SW480 (cell line): ENCODE results near the gene KIAA0753.

ENCODE experiments used
- DNase-seq: peaks from one replicate; pipeline ENCODE4 v3.0.0-alpha.2; 2016; ENCODE audit warnings: low spot score

The KIAA0753 gene

GRCh38 chr17:6569370-6570285, 70.9 kb downstream of the KIAA0753 start:
- no peak for DNase-seq

DNA sequence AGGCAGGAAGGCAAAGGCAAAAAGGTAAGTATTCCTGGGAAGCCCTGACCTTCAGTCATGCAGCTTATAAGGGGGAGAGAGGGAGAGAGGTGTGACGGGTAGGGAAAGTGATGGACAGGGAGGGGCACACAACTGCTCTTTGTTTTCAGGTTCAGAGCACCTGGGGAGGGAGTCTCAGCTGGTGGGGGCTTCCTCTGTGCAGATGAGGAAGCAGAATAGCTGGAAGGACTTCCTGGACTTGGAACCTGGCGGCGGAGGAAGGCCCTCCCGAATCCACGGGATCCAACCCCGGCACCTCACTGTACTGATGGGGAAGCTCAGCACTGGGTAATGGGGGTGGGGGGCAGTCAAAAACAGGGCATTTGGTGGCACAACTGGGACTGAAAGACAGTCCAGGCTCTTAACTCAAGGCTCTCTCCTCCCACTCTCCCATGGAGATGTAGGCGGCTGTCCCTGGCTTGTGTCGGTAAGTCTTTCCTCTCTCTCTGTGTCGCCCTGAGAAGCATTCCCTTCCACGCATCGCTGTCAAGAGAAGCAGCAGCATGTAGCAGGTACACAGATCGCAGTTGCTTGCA, 72.2 kb downstream of the KIAA0753 start:
- DNase-seq, result no peak

DNA sequence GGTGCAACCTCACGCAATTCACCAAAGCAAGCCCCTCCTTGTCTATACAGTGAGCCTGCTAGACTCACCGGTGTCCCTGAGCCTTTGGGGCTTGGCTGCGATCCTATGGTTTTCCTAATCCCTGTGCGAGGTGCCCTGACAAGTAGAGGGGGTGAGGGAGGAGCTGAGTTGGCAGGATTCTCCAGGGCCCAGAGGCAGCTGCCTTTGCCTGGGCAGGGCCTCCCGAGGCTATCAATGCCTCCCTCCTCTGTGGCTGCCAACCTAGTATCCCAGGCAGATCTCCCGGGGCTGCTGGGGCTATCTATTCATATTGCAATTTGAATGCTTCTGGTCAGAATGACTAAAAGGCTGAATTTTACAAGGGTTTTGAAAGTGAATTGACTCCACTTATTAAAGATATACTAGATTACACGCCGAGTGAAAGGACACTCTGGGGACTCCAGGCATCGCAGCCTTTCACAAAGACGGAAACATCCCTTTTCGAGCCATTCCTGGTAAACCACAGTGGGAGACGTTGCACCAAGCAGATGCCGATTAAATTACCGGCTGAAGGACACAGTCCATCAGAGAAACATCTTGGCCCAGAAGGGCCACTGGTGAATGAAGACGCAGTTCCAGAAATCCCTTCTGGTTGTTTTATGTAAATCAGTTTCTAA, 72.9 kb downstream of the KIAA0753 start:
- DNase-seq, result no peak

DNA sequence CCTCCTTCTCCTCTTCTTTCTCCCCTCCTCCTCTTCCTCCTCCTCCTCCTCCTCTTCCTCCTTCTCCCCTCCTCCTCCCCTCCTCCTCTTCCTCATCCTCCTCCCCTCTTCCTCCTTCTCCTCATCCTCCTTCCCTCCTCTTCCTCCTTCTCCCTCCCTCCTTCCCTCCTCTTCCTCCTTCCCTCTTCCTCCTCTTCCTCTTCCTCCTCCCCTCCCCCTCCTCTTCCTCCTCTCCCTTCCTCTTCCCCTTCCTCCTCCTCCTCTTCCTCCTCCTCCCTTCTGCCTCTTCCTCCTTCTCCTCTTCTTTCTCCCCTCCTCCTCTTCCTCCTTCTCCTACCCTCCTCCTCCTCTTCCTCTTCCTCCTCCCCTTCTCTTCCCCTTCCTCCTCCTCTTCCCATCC, 79.1 kb downstream of the KIAA0753 start:
- DNase-seq, result no peak

GRCh38 chr17:6560496-6560895, 80.0 kb downstream of the KIAA0753 start:
- no peak for DNase-seq

DNA sequence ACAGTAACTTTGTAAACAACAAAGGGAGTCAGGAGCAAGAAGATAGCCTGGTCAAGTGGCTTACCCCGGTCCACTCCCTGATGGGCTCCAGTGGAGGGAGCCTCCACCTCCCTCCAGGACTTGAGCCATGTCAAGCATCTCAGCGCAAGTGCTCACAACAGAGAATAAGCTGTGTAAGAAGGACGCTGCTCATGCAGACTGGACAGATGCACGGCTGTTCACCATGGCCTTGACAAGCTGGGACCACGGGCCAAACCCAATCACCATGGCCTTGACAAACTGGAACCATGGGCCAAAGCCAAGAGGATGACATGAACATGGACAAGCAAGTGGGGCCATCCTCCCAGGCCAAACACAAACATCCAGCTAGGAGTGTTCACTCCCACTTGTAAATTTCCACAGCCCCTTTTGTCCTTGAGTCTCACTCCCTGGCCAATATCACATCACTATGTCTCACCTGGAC, 80.7 kb downstream of the KIAA0753 start:
- DNase-seq, result no peak

DNA sequence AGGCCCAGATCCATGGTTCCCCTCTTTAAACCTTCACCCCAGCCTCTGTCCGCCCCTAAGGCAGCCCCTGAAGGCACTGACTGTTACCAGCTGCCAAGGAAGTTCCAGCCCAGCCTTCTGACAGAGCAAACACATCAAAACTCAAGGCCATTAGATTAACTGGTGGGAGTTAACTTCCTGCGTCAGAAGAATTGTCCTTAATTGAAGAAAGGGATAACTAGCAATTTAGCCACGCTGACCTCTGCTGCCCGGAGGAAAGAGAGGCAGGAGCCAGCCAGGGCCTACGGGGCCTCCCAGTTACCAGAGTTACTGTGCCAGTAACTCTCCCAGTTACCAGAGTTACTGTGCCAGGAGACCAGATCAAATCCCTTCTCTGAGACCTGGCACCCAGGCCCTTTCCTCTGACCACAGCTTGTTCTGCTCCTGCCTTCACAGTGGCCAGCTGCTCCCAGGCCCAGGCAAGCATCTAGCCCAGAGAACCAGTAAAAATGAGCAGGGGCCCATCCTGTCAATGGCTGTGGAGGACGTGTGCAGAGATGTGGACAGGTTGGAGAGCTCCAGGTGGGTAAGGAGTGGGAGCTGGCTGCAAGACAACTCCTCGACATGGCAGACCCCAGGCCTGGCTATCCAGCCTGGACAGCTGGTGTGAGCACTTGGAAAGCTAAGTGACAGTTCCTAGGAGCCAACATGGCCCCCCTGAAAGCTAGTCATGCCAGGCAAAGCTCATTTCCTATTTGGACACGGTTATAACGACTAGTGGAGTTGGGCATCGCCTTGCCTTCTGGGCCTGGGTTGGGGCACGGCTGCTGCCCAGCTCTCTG, 81.4 kb downstream of the KIAA0753 start:
- no peak for DNase-seq

- DNase-seq, result no peak
Observed at GRCh38 chr17:6558276-6558675, 82.2 kb downstream of the KIAA0753 start.

DNA sequence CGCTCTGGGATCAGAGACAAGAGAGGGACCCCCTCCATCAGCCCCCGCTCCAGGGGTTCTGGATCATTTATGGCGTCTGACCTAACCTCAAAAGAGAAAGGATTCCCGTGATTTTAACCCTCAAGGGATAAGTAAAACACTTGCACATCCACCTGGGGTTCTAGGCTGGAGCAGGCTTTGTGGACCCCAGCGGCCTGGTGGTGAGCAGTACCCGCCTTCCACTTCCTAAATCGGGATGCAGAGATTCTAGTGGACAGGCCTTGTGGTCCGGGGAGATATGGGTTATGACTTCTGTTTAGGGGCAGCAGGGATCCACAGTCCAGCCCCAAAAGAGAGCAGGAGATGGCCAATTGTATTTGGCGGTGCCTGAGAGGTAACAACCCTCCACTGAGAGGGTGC, 83.5 kb downstream of the KIAA0753 start:
- DNase-seq, result no peak

GRCh38 chr17:6556121-6557039, 84.1 kb downstream of the KIAA0753 start, which contains the start of gene PITPNM3:
Gene PITPNM3, minus strand, starts transcription at chr17:6556555. Its CDS starts 149 bp downstream, at chr17:6556406.
- DNase-seq, result no peak

DNA sequence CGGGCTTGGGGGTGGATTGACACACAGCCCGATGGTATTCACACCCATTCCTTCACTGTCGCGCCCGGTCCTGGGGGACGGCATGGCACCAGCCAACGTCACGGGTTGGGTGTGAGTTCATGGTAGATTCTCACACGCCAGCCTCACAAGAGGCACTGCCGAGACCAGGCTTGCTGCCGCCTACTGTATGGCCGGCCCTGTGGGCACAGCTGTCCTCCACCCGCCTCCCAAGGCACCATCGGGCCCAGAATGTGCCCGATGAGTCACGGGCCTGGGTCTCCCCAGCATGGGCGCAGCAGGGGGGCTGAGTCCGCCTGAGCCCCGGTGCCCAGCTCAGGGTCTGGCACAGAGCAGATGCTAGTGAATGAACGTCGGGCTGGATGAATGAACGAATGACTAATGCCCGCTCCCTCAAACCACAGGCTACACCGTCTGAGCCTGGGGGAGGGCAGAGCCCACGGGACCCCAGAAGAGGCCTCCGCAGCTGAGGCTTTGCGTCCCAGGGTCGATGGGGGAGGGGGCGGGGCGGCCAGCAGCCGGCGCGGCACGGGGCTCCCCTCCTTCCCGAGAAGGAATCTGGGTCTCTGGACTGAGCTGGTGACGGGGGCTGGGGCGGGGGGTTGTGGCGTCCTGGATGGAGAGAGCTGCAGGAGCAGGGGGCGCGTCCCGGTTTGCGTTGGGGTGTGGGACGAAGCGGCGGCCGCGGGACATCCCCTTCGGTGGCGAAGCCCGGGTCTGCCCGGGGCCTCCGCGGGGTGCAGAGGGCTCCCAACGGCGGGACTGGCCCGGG, 85.0 kb downstream of the KIAA0753 start:
- peak; percentile 55 for DNase-seq

DNA sequence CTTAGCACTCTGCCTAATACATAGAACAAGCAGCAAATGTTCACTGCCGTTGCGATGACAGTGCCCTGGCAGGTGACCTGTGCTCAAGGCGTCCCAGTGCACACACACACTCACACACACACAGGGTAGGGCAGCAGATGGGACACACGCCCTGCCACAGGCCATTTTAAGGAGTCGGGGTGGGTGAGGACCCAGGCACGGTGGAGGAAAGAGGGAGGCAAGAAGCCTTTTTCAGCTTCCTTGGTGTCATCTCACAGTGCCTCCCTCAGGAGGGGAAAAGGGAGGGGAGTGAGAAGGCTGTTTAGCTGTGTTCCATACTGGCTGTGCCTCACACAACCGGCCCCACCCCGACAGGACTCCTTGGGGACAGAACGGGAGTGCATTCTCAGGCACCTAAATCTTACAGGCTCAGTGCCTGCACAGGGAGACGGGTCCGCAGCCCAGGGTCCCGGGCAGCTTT, 85.6 kb downstream of the KIAA0753 start:
- DNase-seq, result no peak

- DNase-seq, result no peak
Observed at GRCh38 chr17:6554342-6554741, 86.2 kb downstream of the KIAA0753 start.

DNA sequence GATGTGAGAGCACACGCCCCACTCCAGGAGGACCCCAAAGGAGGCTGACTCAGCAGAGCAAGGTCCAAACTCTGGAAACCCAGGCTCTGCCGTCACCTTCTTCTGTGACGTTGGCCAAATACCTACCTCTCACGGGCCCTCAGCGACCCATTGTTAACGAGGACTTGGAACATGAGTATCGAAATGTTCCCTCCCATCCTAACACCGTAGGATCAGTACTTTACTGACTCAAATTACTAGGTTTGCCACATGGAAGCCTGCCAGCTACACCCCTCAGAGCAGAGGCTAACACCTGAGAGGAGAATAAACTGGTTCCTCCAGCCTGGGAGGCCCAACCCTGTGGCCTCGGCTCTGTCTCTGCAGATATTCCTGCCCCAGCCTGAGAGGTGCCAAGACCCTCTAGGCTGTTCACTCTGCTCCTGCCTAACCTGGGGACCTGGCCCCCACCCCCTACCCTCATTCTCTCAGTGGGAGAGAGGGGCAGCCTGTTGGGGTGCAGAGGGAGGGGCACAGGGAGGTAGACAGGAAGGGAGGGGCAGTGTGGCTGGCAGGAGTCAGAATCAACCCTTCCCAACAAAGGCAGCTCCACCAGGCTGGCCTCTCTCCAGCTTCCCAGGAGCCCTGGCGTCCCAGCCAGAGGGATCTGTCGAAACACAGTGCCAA, 88.5 kb downstream of the KIAA0753 start:
- DNase-seq, result no peak

GRCh38 chr17:6551356-6551755, 89.2 kb downstream of the KIAA0753 start:
- DNase-seq, result no peak

DNA sequence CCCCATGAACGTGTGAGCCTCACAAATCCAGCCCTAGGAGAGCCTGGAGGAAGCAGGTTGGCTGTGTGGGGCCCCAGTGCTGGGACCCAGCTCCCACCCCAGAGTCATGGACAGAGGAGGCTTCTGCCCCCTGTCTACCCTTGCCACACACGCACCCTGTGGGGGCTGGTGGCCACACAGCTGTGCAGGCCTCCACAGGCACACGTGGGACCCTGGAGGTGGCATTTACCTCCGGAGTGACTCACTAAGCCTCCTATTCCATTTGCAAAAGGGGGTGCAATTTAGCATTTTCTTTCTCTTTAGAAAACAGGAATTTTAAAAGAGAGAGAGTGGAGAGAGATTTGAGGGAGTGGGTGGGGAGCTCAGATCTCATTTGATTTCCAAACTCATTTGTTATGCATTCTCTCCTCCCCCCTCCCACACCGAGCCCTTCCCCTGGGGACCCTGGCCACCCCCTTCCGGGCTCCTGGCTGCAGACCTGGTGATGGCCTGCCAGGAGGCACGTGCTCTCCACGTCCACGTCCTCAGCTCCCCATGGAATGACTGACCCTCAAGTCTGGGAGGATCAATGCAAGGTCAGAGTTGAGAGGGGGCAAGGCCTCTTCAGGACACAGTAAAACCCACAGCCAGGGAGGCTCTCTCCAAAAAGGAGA, 91.0 kb downstream of the KIAA0753 start:
- no peak for DNase-seq

DNA sequence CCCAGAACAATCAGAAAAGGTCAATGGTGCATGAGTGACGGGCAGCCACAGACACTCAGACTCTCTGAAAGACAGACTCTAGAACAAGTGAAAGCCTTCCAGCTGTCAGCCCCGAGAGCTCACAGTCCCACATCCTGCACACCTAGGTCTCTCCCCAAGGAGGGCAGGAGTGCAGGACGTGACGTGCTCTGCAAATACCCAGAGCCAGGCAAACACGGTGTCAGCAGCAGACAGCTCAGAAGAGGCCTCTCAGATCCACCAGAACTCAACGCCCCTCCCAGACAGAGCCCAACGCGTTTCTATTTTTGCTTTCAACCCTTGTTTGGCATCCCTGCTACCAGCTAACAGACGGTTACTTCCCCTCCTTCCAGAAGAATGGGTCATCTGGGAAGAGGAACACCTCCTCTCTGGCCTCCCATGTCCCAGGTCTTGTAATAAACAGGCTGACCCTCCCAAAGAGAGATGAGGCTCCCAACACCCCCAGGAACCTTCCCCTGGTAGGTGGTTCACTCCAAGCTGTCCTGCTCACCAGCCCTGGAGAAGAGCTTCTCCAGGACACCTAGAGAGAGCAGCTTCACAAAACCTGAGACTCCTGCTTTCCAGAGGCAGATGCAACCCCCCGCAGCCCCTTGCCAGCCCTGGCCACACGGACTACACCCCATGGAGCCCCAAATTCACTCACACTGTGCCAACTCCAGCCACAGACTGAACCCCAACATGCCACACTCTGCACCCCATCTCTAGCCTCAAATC, 91.8 kb downstream of the KIAA0753 start:
- no peak for DNase-seq

- no peak for DNase-seq
Observed at GRCh38 chr17:6548034-6548433, 92.5 kb downstream of the KIAA0753 start.
